ENCODE results near the gene OR2A1. TPM values are rescaled to one million over a fixed set of nuclear protein-coding genes. Genes with fewer than 3 reads are reported as not detected.
A peak's percentile ranks its signal among the peaks of the same experiment; 100 is the strongest.
"Not testable (repeated sequence)": the region's sequence is repeated elsewhere in the genome, so short reads cannot be mapped to it uniquely, and the experiment has no call there.

The OR2A1 gene
- total RNA-seq, 1 experiment from 2014 or later = not detected

- not testable (repeated sequence) for DNase-seq (ENCODE audit: low read depth)
Observed at GRCh38 chr7:144323359-144323758, 11.1 kb downstream of the OR2A1 start.

DNA sequence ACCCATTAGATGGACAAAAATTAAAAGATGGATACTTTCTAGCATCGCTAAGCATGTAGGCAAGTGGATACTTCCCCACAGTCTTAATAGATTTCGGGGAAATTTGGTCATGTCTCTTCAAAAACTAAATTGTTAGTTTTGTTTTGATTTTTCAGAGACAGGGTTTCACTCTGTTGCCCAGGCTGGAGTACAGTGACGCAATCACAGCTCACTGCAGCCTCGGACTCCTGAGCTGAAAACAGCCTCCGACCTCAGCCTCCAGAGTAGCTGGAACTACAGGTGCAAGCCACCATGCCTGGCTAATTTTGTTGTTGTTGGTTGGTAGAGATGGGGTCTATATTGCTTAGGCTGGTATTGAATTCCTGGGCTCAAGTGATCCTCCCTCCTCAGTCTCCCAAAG, 13.6 kb downstream of the OR2A1 start:
- not testable (repeated sequence) for DNase-seq (ENCODE audit: low read depth)

- not testable (repeated sequence) for DNase-seq (ENCODE audit: low read depth)
Observed at GRCh38 chr7:144330044-144330443, 17.8 kb downstream of the OR2A1 start.

DNA sequence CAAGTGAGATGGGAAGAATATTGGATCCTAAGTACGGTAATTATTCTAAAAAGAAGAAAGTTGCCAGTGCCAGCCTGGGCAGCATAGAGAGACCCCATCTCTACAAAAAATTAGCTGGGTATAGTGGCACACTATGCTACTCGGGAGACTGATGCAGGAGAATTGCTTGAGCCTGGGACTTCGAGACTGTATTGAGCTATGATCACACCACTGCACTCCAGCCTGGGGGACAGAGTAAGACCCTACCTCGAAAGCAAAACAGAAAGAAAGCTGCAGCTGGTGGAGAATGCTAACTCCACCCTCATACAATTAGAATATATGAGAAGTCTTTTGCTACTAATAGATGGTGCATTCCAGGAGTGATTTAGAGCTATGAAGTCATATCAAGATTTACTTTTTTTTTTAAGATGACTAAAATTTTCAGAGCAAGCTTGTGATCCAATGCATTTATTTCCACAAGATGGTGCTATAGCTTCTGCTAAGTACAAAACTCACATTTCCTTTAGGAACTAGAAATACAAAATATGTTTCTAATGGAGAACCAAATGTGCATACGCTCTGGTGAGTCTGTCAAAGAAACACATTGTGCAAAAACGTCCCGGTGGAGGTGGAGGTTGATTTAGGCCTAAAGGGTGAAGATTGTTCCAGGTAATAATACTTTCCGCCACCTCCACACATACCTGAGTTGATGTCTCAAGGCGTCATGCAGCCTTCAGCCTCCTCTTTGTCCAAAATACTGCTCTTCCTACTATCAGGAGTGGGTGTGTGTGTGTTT, 19.2 kb downstream of the OR2A1 start:
- DNase-seq (ENCODE audit: low read depth) = not testable (repeated sequence)

DNA sequence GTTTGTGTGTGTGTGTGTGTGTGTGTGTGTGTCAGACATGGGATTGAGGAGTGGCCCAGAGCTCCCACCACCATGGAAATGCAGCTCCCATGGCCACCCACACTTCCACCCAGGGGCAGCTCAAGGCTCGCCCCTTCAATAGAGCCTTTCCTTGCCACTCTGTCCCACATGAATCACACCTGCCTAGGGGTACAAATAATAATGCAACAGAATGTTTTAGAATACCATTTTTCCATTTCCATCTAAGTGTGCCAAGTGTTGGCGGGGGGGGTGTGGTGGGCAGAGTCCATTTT, 19.7 kb downstream of the OR2A1 start:
- DNase-seq (ENCODE audit: low read depth) = not testable (repeated sequence)

GRCh38 chr7:144348625-144349024, 36.4 kb downstream of the OR2A1 start:
- DNase-seq (ENCODE audit: low read depth) = not testable (repeated sequence)

DNA sequence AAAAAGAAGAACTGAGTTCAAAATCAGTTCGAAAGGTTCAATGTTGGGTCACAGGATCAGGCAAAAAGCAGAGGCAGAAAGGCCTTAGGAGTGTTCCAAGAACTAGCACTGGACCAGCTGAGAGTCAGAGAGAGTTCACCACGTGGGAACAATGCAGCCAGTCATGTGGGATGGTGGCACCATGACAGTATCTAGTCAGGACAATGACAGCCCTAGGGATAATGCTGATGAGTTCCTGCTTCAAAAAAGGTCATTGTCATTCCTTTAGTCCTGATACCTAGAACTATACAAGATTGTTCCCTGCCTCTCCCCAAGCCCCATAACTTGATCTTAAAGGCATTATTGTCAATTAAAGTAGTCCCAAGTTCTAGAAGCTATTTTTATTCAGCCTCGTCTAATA, 39.4 kb downstream of the OR2A1 start:
- DNase-seq (ENCODE audit: low read depth) = peak; percentile 0

GRCh38 chr7:144355176-144355822, 43.1 kb downstream of the OR2A1 start, which contains the start of gene ARHGEF5:
TSS of gene ARHGEF5 (plus strand) at chr7:144355402. CDS start at chr7:144362670, 7,268 bp downstream.
- not testable (repeated sequence) for DNase-seq (ENCODE audit: low read depth)

DNA sequence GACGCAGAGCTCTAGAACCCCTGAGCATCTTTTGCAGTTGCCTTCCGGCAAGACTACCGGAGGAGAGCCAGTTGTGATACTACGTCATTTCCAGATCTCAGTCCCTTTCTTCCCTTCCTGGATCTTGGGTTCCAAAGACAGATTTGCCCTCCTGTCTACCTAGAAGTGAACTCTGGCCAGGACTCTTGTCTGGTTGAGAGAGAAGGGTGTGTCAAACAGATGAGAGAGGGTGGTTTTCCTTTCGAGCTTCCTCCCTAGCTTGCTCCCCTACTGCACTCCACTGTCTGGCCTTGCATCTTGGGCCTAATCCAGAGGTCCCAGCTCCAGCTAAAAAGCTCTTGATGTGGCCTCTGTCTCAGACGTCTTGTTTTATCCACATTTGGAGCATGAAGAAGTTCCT, 44.0 kb downstream of the OR2A1 start:
- DNase-seq (ENCODE audit: low read depth) = not testable (repeated sequence)

DNA sequence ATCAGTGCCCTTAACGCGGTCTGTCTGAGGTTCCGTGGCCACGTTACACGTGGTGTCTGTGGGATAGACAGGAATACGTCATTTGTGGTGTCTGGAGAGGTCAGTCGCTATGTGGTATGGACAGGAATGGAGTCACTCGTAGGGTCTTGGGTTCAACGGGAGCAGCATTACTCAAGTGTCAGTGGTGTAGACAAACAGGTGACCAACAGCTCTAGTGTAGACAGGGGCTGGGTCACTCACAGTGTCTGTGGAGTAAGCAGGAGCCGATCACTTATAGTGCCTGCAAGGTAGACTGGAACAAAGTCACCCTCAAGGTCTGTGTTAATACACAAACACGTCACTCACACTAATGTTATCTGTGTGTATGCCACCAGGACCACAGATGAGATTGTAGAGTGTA, 44.6 kb downstream of the OR2A1 start:
- not testable (repeated sequence) for DNase-seq (ENCODE audit: low read depth)

GRCh38 chr7:144362061-144362460, 49.8 kb downstream of the OR2A1 start:
- not testable (repeated sequence) for DNase-seq (ENCODE audit: low read depth)

GRCh38 chr7:144365523-144365922, 53.3 kb downstream of the OR2A1 start:
- DNase-seq (ENCODE audit: low read depth) = not testable (repeated sequence)

- not testable (repeated sequence) for DNase-seq (ENCODE audit: low read depth)
Observed at GRCh38 chr7:144367250-144367649, 55.0 kb downstream of the OR2A1 start.

DNA sequence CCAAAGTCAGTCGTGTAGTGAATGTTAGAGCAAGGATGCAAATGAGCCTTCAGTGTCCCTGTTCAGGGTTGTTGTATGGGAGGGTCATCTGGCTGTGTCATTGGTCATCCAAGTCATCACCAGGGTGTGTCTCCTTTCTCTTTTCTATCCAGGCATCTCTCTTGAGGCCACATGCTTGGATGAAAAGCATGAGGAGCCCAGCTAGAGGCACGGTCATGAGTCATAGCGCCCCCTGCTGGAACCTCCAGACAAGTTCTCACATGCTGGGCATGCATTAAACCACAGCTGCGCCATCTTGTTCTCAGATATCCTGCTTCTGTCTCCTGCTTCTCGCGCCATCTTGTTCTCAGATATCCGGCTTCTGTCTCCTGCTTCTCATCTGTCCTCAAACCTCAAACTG, 57.0 kb downstream of the OR2A1 start:
- DNase-seq (ENCODE audit: low read depth) = not testable (repeated sequence)

Other genes with a start within 250 kb of the OR2A1 start
- not detected in 2 replicates for gene OR2A25, start 242.6 kb upstream of the OR2A1 start, total RNA-seq (2014; rRNA removed; shearing (Covaris generic))
- gene OR2A12, start 226.1 kb upstream of the OR2A1 start, total RNA-seq (2014; rRNA removed; shearing (Covaris generic)) = not detected in 2 replicates
- not detected in 2 replicates for gene OR2A2, start 202.8 kb upstream of the OR2A1 start, total RNA-seq (2014; rRNA removed; shearing (Covaris generic))
- not detected in 2 replicates for gene OR2A14, start 189.2 kb upstream of the OR2A1 start, total RNA-seq (2014; rRNA removed; shearing (Covaris generic))
- gene CTAGE4, start 129.0 kb upstream of the OR2A1 start, total RNA-seq (2014; rRNA removed; shearing (Covaris generic)) = 0.14 and 0.17 TPM in 2 replicates
- 0.11 TPM in 1 of 2 replicates, not detected in the other for gene ARHGEF35, start 116.6 kb upstream of the OR2A1 start, total RNA-seq (2014; rRNA removed; shearing (Covaris generic))
- gene OR2A42, start 72.8 kb upstream of the OR2A1 start, total RNA-seq (2014; rRNA removed; shearing (Covaris generic)) = not detected in 2 replicates
- not detected in 2 replicates for gene OR2A7, start 47.6 kb upstream of the OR2A1 start, total RNA-seq (2014; rRNA removed; shearing (Covaris generic))
- not detected in 2 replicates for gene CTAGE8, start 43.1 kb upstream of the OR2A1 start, total RNA-seq (2014; rRNA removed; shearing (Covaris generic))
- gene ARHGEF5, start 43.0 kb downstream of the OR2A1 start, total RNA-seq (2014; rRNA removed; shearing (Covaris generic)) = 1.0 and 2.5 TPM in 2 replicates
- not detected in 2 replicates for gene NOBOX, start 91.3 kb downstream of the OR2A1 start, total RNA-seq (2014; rRNA removed; shearing (Covaris generic))